Tibial artery (tissue), 4 donors: ENCODE data around the gene HOXB2.

Experiments
- DNase-seq, 2 donors: peaks; one replicate each; pipeline ENCODE4 v3.0.0-alpha.2; 2019
- H3K27ac ChIP-seq, 2 donors: fragments of 200-600 bp; sonication (generic) in 1 of 2; 1 replicate in 1 of 2; 2 replicates in 1 of 2; pipeline ENCODE4 v1.5.1; 2018 to 2019; ENCODE audit warnings: mild to moderate bottlenecking in 1 of 2
- H3K27me3 ChIP-seq, 2 donors: fragments of 200-600 bp; sonication (generic) in 1 of 2; one replicate each; pipeline versions ENCODE4 v1.5.1 to v1.6.0; 2016 to 2019
- H3K36me3 ChIP-seq, 3 donors: fragments of 200-600 bp; sonication (generic) in 2 of 3; one replicate each; pipeline ENCODE4 v1.5.1; 2016 to 2019; ENCODE audit warnings: mild to moderate bottlenecking in 2 of 3
- H3K4me1 ChIP-seq, 4 donors: fragments of 200-600 bp; sonication (generic) in 2 of 4; 1 replicate in 3 of 4; 2 replicates in 1 of 4; pipeline ENCODE4 v1.5.1; 2016 to 2019
- H3K4me3 ChIP-seq, 2 donors: fragments of 200-600 bp; sonication (generic) in 1 of 2; 1 replicate in 1 of 2; 2 replicates in 1 of 2; pipeline ENCODE4 v1.5.1; 2018 to 2019; ENCODE audit warnings: mild to moderate bottlenecking in 2 of 2
- H3K9me3 ChIP-seq, 3 donors: fragments of 200-600 bp; sonication (generic) in 1 of 3; one replicate each; pipeline ENCODE4 v1.5.1; 2016 to 2019
- intact Hi-C: fragments of 100-400 bp; cut with DNase I; formaldehyde crosslinking; loops from one replicate; pipeline ENCODE4 v1.15.0; 2023; ENCODE audit warnings: low total_unique reads
- TF ChIP-seq, protein P1 (sequence below), 2 experiments: fragments of 200-600 bp in 1 of 2; fragments of 450-650 bp in 1 of 2; IDR thresholded peaks; one replicate each; pipeline ENCODE4 v1.5.1; 2017 to 2019; ENCODE audit warnings: antibody characterized with exemption in 2 of 2, mild to moderate bottlenecking in 1 of 2, moderate library complexity in 1 of 2

HOXB2 gene

DNA sequence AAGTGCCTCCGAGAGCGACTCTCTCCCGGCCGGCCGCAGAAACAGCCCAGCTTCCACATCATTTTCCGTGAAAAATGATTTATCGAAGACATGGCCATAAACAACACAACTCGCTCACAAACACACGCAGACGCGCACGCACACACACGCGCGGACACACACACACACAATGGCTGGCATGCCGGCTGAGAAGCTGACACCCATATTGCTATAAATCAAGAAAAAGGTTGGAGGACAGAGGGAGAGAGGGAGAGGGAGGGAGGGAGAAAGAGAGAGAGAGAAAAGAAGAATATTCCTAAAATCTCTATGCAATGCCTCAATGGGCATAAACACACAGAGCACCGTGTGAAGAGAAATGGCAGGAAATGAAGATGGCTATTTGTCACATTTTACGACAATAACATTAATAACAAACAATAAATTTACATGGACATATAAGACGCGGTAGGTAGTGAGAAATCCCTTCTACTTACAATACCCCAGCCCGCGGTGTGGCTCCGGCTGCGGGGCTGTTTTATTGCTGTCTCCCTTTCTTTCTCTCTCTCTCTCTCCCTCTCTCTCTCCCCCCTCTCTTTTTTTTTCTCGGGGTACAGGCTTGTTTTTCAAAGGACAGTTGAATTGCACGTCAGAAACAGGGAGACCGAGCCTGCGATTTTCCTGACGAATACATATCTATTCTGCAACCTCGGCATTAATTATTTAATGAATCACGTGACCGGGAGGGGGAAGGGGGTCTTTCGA is 23.8 kb upstream of the HOXB2 start:
- no peaks in the 10 kb centered on the region for H3K9me3 ChIP-seq
- TF ChIP-seq, protein P1, sequence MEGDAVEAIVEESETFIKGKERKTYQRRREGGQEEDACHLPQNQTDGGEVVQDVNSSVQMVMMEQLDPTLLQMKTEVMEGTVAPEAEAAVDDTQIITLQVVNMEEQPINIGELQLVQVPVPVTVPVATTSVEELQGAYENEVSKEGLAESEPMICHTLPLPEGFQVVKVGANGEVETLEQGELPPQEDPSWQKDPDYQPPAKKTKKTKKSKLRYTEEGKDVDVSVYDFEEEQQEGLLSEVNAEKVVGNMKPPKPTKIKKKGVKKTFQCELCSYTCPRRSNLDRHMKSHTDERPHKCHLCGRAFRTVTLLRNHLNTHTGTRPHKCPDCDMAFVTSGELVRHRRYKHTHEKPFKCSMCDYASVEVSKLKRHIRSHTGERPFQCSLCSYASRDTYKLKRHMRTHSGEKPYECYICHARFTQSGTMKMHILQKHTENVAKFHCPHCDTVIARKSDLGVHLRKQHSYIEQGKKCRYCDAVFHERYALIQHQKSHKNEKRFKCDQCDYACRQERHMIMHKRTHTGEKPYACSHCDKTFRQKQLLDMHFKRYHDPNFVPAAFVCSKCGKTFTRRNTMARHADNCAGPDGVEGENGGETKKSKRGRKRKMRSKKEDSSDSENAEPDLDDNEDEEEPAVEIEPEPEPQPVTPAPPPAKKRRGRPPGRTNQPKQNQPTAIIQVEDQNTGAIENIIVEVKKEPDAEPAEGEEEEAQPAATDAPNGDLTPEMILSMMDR (IDR thresholded peaks at IDR 0.05): no peak
- intact Hi-C loops: no loop called here
- DNase-seq: no peak
- peaks cover 0 to 27% (median 16%) of the 10 kb centered on the region in 4 donors for H3K4me1 ChIP-seq
- H3K27me3 ChIP-seq: peaks cover 0 to 11% of the 10 kb centered on the region in 2 donors
- no peak overlapping the region for H3K4me3 ChIP-seq
- no peaks in the 10 kb centered on the region for H3K36me3 ChIP-seq
- H3K27ac ChIP-seq: no peak overlapping the region

DNA sequence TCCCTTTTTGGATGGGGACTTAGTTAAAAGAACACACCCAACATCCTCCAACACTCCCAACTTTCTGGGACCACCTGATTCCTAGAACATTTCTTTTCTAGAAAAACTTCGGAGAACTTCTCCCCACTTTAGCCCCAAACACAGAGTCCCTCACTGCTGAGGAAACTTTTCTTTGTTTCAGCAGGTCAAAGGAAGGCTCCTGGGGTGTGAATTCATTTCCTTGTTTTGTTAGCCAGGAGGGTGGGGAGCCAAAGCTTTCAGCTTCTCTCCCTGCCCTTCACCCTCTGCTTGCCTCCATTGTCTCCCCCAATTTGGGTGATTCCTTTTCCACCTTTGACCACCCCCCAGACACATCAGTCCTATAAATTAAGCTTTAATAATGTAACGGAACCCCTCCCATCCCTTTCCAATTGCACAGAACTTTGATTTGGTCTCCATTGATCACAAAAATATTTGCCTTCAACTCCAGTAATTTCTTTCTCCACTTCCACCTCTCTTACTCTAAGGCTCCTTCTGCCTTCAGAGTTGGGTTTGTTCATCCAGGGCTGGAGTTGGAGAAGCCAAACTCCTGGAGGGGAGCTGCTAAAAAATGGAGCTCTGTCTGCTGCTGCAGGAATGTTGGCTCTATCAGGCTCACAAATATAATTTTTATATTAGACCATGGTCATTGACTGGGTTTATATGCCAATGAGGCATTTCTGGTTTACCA is 22.9 kb upstream of the HOXB2 start:
- H3K4me3 ChIP-seq: no peak overlapping the region
- intact Hi-C loops: no loop called here
- no peaks in the 10 kb centered on the region for H3K9me3 ChIP-seq
- peaks cover 0 to 11% of the 10 kb centered on the region in 2 donors for H3K27me3 ChIP-seq
- peaks cover 0 to 31% (median 16%) of the 10 kb centered on the region in 4 donors for H3K4me1 ChIP-seq
- TF ChIP-seq, protein P1 (IDR thresholded peaks at IDR 0.05): no peak
- H3K27ac ChIP-seq: no peak overlapping the region
- no peak for DNase-seq
- no peaks in the 10 kb centered on the region for H3K36me3 ChIP-seq

- intact Hi-C loops: no loop called here
- no peaks in the 10 kb centered on the region for H3K9me3 ChIP-seq
- H3K4me3 ChIP-seq: no peak overlapping the region
- DNase-seq: no peak
- H3K27me3 ChIP-seq: peaks cover 0 to 11% of the 10 kb centered on the region in 2 donors
- TF ChIP-seq, protein P1 (IDR thresholded peaks at IDR 0.05): no peak
- no peak overlapping the region for H3K27ac ChIP-seq
- peaks cover 0 to 31% (median 16%) of the 10 kb centered on the region in 4 donors for H3K4me1 ChIP-seq
- no peaks in the 10 kb centered on the region for H3K36me3 ChIP-seq
Measured at GRCh38 chr17:48567209-48567608, 22.3 kb upstream of the HOXB2 start.

GRCh38 chr17:48566717-48567116 is 21.8 kb upstream of the HOXB2 start:
- Histone ChIP-seq H3K4me3 (no peak overlapping the region), H3K4me1 (peaks cover 0 to 31% (median 16%) of the 10 kb centered on the region in 4 donors), H3K27ac (no peak overlapping the region), H3K36me3 (no peaks in the 10 kb centered on the region), H3K9me3 (no peaks in the 10 kb centered on the region), H3K27me3 (peaks cover 0 to 11% of the 10 kb centered on the region in 2 donors)
- TF ChIP-seq, protein P1 (IDR thresholded peaks at IDR 0.05): no peak
- intact Hi-C loops: no loop called here
- no peak for DNase-seq

- Histone ChIP-seq H3K4me3 (no peak overlapping the region), H3K4me1 (peaks cover 0 to 25% (median 16%) of the 10 kb centered on the region in 4 donors), H3K27me3 (peaks cover 0 to 11% of the 10 kb centered on the region in 2 donors)
Measured at GRCh38 chr17:48565925-48566710, 21.2 kb upstream of the HOXB2 start.

More at GRCh38 chr17:48565925-48566710, 21.2 kb upstream of the HOXB2 start:
- Histone ChIP-seq H3K9me3 (no peaks in the 10 kb centered on the region), H3K27ac (no peak overlapping the region), H3K36me3 (no peaks in the 10 kb centered on the region)
- DNase-seq: no peak
- intact Hi-C loops: no loop called here
- TF ChIP-seq, protein P1 (IDR thresholded peaks at IDR 0.05): no peak
